Sigmoid colon (tissue), 4 donors: ENCODE measurements around the gene CLCNKA.

ENCODE experiments used
- CTCF ChIP-seq, 4 experiments: fragments of 450-650 bp in 3 of 4; fragments of 200-600 bp in 1 of 4; IDR thresholded peaks; one replicate each; pipeline ENCODE4 v1.5.1; 2016 to 2019; ENCODE audit warnings: antibody characterized with exemption in 4 of 4, mild to moderate bottlenecking in 3 of 4, moderate library complexity in 2 of 4
- EP300 ChIP-seq, 4 donors: sonication (generic); formaldehyde crosslinking; IDR thresholded peaks; one replicate each; pipeline ENCODE4 v1.6.1; 2017; ENCODE audit warnings: antibody characterized with exemption in 4 of 4
- POLR2A ChIP-seq, 2 donors: fragments of 450-650 bp; IDR thresholded peaks; one replicate each; pipeline ENCODE4 v1.6.1; 2016; ENCODE audit warnings: antibody characterized with exemption in 2 of 2, mild to moderate bottlenecking in 2 of 2, moderate library complexity in 2 of 2

GRCh38 chr1:16013220-16013907 is 8.5 kb upstream of the CLCNKA start:
- peak in 2 of 4 donors; percentile 77 to 96 for TF ChIP-seq EP300 (IDR thresholded peaks at IDR 0.05)
- no peak for TF ChIP-seq CTCF (IDR thresholded peaks at IDR 0.05)
- TF ChIP-seq POLR2A (IDR thresholded peaks at IDR 0.05) = no peak
